ENCODE results near the gene LYAR. TPM values are rescaled to one million over a fixed set of nuclear protein-coding genes. Genes with fewer than 3 reads are reported as not detected.
A peak's percentile ranks its signal among the peaks of the same experiment; 100 is the strongest.
"Not testable (repeated sequence)": the region's sequence is repeated elsewhere in the genome, so short reads cannot be mapped to it uniquely, and the experiment has no call there.

The LYAR gene
- total RNA-seq, 1 experiment from 2014 or later: 37.5 TPM

DNA sequence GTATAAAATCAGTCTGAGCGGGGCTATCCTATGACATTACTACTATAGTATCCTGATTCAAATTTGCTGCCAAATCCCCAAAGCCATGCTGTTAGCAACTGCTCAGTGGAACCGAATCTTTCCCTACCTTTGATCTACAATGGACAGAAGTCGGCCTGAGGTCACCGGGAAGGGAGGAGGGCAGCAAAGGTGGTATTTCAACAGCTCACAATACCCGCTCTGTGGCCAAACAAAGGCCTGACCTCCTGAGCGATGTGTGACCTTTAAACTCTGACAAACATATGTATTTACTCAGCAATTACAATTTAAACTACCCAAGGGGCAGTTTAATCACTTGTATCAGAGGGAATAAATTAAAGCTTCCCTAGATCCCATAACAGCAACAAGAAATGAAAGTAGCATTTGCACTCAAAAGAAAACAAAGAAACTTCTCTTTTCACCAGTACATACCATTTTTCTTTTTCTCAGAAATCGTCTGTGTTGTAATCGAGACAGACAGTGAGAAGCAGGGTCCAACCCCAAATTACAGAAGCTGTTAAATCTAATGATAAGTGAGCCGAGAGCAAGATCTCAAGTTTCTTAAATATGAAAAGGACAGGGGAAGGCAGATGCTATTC, 30.4 kb downstream of the LYAR start:
- no peak overlapping the region for H3K4me3 ChIP-seq (ENCODE audit: low read length)
- H3K36me3 ChIP-seq (ENCODE audit: low read depth, low read length): no peaks in the 10 kb centered on the region
- no peaks in the 10 kb centered on the region for H3K79me2 ChIP-seq (ENCODE audit: low read length)
- no peak for DNase-seq
- no peaks in the 10 kb centered on the region for H4K20me1 ChIP-seq (ENCODE audit: low read length)
- H3K4me2 ChIP-seq (ENCODE audit: low read length): peak overlapping the region; percentile 2; the same call in 1 of the 2 replicates
- H3K9me3 ChIP-seq (ENCODE audit: low read length): no peaks in the 10 kb centered on the region
- peak overlapping the region; percentile 22; the same call in 1 of the 2 replicates for H2AFZ ChIP-seq (ENCODE audit: low read length)
- BruUV-seq (replicated peaks): no TSS peak
- ChIA-PET CTCF (interaction anchor here (1.0 kb wide), 1 partner anchor 10 kb away, joined by 3 read pairs; no protein-coding TSS in a partner anchor), POLR2A (ENCODE audit: unreplicated experiment) (no interaction called here)
- H3K27ac ChIP-seq (ENCODE audit: low read length): no peak overlapping the region
- no peaks in the 10 kb centered on the region for H3F3A ChIP-seq (ENCODE audit: low read length, unreplicated experiment)
- ATAC-seq: no peak
- TF ChIP-seq EZH2 (IDR thresholded peaks at IDR 0.05; ENCODE audit: low read length, unreplicated experiment): no peak
- TF ChIP-seq, protein P1, sequence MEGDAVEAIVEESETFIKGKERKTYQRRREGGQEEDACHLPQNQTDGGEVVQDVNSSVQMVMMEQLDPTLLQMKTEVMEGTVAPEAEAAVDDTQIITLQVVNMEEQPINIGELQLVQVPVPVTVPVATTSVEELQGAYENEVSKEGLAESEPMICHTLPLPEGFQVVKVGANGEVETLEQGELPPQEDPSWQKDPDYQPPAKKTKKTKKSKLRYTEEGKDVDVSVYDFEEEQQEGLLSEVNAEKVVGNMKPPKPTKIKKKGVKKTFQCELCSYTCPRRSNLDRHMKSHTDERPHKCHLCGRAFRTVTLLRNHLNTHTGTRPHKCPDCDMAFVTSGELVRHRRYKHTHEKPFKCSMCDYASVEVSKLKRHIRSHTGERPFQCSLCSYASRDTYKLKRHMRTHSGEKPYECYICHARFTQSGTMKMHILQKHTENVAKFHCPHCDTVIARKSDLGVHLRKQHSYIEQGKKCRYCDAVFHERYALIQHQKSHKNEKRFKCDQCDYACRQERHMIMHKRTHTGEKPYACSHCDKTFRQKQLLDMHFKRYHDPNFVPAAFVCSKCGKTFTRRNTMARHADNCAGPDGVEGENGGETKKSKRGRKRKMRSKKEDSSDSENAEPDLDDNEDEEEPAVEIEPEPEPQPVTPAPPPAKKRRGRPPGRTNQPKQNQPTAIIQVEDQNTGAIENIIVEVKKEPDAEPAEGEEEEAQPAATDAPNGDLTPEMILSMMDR (conservative IDR thresholded peaks at IDR 0.05; ENCODE audit: low read depth, low read length): no peak
- TF ChIP-seq EZH2phosphoT487 (IDR thresholded peaks at IDR 0.05; ENCODE audit: borderline replicate concordance, low read length): no peak
- intact Hi-C loops (cut with micrococcal nuclease): loop anchor here (1.0 kb wide), 1 partner anchor 76 kb away; no protein-coding TSS in a partner anchor
- peaks cover 12% of the 10 kb centered on the region; the same call in 1 of the 2 replicates for H3K27me3 ChIP-seq (ENCODE audit: low read length)
- no peaks in the 10 kb centered on the region for H3K9me2 ChIP-seq (replicated peaks; ENCODE audit: low read length)
- peaks cover 5% of the 10 kb centered on the region; the same call in 1 of the 2 replicates for H3K4me1 ChIP-seq (ENCODE audit: insufficient read depth, low read length)
- no peak overlapping the region for H3K9ac ChIP-seq (ENCODE audit: low read length)

DNA sequence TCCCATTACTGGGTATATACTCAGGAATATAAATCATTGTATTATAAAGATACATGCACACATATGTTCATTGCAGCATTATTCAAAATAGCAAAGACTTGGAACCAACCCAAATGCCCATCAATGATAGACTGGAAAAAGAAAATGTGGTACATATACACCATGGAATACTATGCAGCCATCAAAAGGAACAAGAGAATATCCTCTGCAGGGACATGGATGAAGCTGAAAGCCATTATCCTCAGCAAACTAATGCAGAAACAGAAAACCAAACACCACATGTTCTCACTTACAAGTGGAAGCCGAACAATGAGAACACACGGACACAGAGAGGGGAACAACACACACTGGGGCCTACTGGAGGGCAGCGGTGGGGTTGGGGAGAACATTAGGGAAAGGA, 32.2 kb downstream of the LYAR start:
- CTCF ChIA-PET: not testable (repeated sequence)

DNA sequence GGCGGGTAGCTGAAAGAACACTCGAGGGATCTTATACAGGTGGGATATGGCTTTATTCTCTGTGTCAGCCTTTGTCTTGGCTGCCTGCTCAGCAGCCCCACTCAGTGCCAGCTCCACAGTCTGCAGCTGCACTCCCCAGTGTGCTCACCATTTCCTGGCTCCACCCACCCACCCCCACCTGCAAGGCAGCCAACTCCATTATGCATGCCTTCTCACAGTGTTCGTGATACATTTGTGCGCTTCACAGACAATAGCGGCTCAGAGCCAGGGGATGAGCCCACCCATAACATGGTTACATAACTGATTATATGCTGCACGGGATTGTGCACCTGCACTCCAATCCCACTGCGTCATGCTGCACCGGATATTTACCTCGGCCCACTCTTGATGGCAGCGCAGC, 33.2 kb downstream of the LYAR start:
- H3K27ac ChIP-seq (ENCODE audit: low read length): no peak overlapping the region
- peaks cover 17% of the 10 kb centered on the region; the same call in 1 of the 2 replicates for H3K27me3 ChIP-seq (ENCODE audit: low read length)
- no peaks in the 10 kb centered on the region for H3K9me3 ChIP-seq (ENCODE audit: low read length)
- no peaks in the 10 kb centered on the region for H3K36me3 ChIP-seq (ENCODE audit: low read depth, low read length)
- no peaks in the 10 kb centered on the region for H3K9me2 ChIP-seq (replicated peaks; ENCODE audit: low read length)
- H3K4me3 ChIP-seq (ENCODE audit: low read length): no peak overlapping the region
- H4K20me1 ChIP-seq (ENCODE audit: low read length): no peaks in the 10 kb centered on the region
- H3K4me1 ChIP-seq (ENCODE audit: insufficient read depth, low read length): peaks cover 5% of the 10 kb centered on the region; the same call in 1 of the 2 replicates
- no TSS peak for BruUV-seq (replicated peaks)
- intact Hi-C loops (cut with micrococcal nuclease): no loop called here
- no peak overlapping the region for H3K9ac ChIP-seq (ENCODE audit: low read length)
- POLR2A ChIA-PET (ENCODE audit: unreplicated experiment): no interaction called here
- H3K4me2 ChIP-seq (ENCODE audit: low read length): no peak overlapping the region
- no peak for ATAC-seq
- H2AFZ ChIP-seq (ENCODE audit: low read length): no peak overlapping the region
- no peak for DNase-seq
- TF ChIP-seq EZH2 (IDR thresholded peaks at IDR 0.05; ENCODE audit: low read length, unreplicated experiment): no peak
- TF ChIP-seq, protein P1 (conservative IDR thresholded peaks at IDR 0.05; ENCODE audit: low read depth, low read length): no peak
- no peak for TF ChIP-seq EZH2phosphoT487 (IDR thresholded peaks at IDR 0.05; ENCODE audit: borderline replicate concordance, low read length)
- no peaks in the 10 kb centered on the region for H3F3A ChIP-seq (ENCODE audit: low read length, unreplicated experiment)
- H3K79me2 ChIP-seq (ENCODE audit: low read length): no peaks in the 10 kb centered on the region
- CTCF ChIA-PET: no interaction called here

More for the DNA sequence above, 32.2 kb downstream of the LYAR start:
- H3K4me1 ChIP-seq (ENCODE audit: insufficient read depth, low read length); H3K9me3 ChIP-seq (ENCODE audit: low read length); ATAC-seq; H3K36me3 ChIP-seq (ENCODE audit: low read depth, low read length); H3K9me2 ChIP-seq (replicated peaks; ENCODE audit: low read length); POLR2A ChIA-PET (ENCODE audit: unreplicated experiment); intact Hi-C loops (cut with micrococcal nuclease); H4K20me1 ChIP-seq (ENCODE audit: low read length); DNase-seq; H3K4me2 ChIP-seq (ENCODE audit: low read length); H3K79me2 ChIP-seq (ENCODE audit: low read length); H2AFZ ChIP-seq (ENCODE audit: low read length); H3K9ac ChIP-seq (ENCODE audit: low read length); H3K27ac ChIP-seq (ENCODE audit: low read length); H3K4me3 ChIP-seq (ENCODE audit: low read length); H3F3A ChIP-seq (ENCODE audit: low read length, unreplicated experiment); BruUV-seq (replicated peaks): not testable (repeated sequence)
- peaks cover 17% of the 10 kb centered on the region; the same call in 1 of the 2 replicates for H3K27me3 ChIP-seq (ENCODE audit: low read length)
